ENCODE measurements around the gene EPB41L2.
"Not testable (repeated sequence)": the region's sequence is repeated elsewhere in the genome, so short reads cannot be mapped to it uniquely, and the experiment has no call there.

The EPB41L2 gene

GRCh38 chr6:130937942-130938604 lies 125.0 kb downstream of the EPB41L2 start:
- no peak for DNase-seq

GRCh38 chr6:130936933-130937332 lies 126.1 kb downstream of the EPB41L2 start:
- no peak for DNase-seq

DNA sequence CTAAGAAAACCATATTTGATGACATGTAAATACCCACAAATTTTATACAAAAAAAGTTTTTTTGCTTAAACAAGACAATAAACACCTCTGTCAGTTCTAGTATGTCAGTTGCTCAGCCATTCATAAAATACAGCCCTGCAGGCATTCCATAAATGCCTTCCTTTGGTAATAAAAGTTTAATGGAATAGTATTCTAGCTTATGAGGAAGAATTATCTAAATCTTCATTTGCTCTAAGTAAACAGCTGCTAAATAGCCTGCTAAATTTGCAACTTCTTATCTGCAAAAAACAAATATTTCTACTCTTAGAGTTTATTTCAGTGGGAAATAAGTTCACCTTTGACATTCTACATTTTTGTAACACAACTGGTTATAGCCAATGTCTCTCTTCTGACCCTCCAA lies 127.1 kb downstream of the EPB41L2 start:
- DNase-seq: no peak

GRCh38 chr6:130934848-130935585 lies 128.0 kb downstream of the EPB41L2 start:
- DNase-seq: no peak

DNA sequence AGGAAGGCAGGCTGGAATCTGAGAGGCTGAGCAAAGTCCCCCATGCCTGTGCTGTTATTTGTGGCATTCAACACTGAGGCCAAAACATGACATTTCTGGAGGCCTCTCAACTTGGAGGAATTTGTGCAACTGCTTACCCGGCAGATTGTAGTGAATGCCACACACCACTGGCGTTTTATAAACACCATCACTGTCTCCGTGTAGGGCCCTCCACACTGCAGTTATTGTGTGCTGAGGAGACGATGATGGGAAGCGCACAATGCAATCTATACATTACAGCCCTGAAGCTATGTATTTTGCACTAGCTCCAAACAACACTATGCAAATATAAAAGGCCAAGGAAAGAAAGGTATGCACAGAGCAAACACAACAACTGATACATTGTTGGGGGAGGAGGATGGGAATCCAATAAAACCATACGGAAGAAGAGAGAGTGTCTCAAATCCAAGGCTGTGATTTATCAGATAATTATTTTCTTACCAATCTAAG lies 129.3 kb downstream of the EPB41L2 start:
- DNase-seq: no peak

GRCh38 chr6:130932921-130933320 lies 130.1 kb downstream of the EPB41L2 start:
- no peak for DNase-seq

DNA sequence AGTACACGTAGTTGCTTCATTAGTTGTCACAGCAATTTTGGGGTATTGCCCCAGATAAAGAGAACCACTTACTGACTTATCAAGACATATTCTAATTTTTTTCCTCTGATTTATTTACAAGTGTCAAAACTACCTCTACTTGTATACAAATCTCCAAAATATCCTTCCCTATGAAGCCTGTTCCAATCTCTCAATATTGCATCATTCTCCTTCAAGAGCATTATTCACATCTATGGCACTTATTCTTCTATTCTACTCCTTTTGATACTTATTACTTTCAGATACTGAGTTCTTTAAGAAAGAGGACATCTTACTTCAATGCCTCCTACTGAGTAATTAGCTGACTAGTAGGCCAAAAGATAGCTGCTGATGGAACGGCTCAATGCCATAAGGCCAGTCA lies 130.6 kb downstream of the EPB41L2 start:
- no peak for DNase-seq

DNA sequence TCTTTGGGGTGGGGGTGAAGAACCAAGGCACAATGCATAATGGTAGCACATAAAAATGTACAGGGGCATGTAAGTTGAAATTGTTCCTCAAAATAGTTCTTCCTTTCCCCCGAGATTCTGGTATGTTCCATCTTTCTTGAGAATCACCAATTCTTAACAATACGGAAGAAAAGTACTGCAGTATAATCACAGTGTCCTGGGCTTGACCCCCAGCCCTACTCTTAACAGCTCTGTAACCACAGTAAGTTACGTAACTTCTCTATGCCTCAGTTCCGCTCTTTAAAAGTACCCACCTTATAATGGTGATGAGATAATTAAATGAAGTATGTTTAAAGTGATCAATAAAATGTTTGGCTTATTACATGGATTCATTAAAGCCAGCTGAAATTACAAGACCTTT lies 131.4 kb downstream of the EPB41L2 start:
- DNase-seq: no peak

DNA sequence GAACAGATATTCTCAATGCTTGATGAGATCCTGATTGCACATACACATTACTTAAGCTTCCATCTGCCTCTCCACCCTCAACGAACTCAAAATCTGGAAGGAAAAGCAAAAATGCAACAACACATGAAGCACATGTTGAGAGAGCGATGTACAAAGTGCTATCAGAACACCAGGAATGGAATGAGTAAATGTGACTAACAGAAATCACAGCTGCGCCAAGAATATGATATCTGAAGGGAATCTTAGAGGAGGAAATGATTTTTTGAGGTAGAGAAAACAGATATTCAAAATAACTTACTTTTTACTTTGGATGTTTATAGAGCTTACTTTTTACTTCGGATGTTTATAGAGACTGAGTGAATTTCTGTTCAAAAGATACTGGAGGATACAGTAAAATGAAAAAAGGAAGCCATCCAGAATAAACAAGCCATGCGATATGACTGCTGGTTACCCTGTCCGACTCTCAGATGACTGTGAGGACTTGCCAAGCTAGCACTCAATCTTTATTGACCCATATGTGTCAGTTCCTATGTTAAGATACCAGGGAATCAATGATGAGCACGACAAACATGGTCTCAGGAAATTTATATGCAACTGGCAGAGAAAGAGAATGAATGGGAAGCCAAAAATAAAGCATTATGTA lies 133.9 kb downstream of the EPB41L2 start:
- no peak for DNase-seq

DNA sequence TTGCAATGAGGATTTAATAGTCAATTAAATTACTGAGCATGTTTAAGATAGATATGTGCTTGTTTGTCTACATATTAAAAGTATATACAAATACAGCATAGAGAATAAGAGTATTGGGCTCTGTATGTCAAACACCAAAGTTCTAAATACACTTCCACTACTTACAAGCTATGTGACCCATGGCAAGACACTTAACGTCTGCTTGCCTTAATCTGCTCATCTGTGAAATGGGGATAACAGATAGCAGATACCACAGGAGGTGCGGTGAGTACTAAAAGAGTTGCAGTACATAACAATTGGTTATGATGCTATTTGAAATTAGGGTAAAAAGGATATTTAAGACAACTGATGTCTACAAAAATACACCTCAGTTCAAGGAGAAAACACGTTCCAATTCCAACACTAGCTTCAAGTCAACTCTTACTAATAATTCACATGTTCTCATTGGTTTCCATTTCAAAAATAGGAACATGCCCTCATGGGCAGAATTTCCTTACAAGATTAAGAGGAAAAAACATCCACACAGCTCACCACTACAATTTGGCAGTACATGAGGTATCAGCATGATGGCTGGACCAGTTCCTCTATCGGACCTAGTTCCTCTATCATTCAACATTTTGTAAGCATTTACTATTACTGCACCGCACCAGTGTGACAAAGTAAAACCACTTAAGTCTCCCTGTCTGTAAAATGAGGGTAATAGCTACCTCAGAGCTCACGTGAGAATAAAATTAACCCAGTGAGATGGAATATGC lies 134.7 kb downstream of the EPB41L2 start:
- DNase-seq: no peak

DNA sequence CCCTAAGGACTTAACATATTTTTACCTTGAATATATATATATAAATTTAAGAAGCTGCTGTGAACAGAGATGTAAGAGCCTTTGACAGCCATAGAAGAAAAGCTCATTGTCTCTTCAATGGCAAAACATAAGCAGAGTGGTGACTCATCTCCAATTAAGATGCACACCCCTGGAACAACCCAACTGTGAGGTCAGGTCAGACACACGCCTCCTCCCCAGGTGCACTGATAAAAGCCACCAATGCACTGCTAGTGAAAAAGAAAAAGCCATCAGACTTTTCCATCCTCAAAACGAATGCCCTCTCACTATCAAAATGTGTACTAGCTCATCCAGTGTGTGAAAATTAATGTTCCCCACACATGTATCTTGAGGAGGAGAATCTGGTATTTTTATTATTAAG lies 135.7 kb downstream of the EPB41L2 start:
- no peak for DNase-seq

DNA sequence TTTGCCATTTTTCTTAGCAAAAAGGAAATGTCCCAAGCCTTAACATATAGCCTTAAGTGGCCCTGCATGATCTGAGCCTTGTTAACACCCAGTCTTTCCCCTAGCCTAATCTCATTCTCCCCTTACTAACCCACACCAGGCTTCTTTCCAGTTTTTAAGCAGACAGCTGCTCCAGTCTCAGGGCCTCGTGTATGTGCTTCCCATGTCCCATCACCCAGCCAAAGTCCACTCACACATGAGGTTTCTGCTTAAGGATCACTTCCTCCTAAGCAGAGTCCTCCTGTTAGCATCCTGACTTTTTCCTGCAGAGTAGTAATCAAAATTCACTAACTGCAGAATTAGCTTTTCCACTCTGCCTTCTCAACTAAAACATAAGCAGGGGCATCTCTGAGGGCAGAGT lies 139.7 kb downstream of the EPB41L2 start:
- no peak for DNase-seq

DNA sequence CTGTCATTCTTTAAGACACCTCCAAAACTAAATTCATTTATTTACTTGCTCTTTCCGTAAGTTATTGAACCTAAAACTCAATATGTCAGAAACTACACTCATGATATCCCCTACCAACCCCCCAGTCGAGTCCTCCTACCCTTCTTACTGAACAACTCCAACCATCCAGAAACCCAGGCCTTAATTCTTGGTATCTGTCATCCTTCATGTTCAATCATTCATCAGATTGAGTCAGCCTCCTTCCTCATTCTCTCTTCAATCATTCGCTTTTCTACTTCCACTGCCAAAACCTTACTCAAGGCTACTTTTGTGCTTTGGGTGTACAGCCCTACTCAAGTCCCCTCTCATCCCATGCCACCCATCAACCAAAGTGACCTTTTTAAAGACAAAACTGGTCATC lies 140.1 kb downstream of the EPB41L2 start:
- no peak for DNase-seq

- DNase-seq: no peak
These were observed 142.1 kb downstream of the EPB41L2 start for GRCh38 chr6:130920969-130921368.

- DNase-seq: no peak
These were observed 144.9 kb downstream of the EPB41L2 start for GRCh38 chr6:130918171-130918570.

GRCh38 chr6:130915606-130916005 lies 147.4 kb downstream of the EPB41L2 start:
- DNase-seq: not testable (repeated sequence)

GRCh38 chr6:130913120-130913519 lies 149.9 kb downstream of the EPB41L2 start:
- peak in 2 of 5 experiments; percentile 0 to 64 for DNase-seq

DNA sequence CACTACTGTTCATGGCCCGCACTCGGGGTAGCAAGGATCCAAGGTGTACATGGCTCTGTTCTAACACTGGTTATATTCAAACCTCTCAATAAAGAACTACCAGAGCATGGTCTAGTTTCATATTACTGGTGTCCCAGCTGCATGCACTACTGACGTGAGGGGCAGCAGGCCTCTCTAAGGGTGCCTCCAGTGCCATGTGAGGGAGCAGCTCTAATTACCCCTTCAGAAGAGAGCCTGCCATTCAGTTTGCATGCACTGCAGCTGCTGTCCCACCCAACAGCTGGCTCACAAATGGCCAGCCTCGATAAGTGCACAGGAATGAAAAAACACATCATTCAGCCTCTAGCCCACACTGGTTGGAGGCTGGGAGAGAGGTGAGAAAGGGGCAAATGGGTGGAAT lies 150.6 kb downstream of the EPB41L2 start:
- DNase-seq: no peak

DNA sequence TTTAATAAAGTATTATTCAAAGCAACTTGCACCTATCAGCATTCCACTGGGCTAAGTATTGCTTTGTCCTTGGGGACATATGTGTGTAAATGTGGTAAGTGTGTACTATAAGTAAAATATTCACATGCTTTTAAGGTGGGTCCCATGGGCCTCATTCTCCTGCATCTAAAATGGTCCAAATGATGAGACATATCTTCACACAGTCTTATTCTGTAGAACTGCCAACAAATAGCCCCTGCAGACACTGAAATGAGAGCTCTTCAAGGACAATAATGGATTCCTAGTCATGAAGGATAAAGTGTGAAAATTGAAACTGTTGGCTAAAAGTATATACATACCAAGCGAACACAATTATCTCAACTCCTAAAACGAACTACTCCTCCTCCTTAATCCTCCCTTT lies 154.1 kb downstream of the EPB41L2 start:
- DNase-seq: no peak

DNA sequence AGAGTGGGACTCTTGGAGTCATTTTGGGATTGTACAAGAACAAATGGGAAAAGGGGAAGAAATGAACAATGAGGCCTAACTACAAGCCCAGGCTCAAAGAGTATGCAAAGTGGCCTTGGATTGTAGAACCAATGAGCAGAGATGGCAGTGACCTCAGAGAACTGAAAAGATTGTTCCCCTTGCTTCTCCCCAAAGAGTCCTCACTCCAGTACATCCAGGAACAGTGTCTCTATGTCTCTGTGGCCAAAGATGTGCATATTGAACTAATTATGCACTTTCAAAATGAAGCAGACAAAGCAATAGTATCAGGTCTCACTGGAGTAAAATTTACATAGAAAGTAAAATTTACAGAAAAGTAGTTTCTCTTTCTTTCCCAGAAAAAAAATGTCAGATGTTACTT lies 154.9 kb downstream of the EPB41L2 start:
- DNase-seq: no peak

- DNase-seq: no peak
These were observed 155.4 kb downstream of the EPB41L2 start for GRCh38 chr6:130907687-130908086.

DNA sequence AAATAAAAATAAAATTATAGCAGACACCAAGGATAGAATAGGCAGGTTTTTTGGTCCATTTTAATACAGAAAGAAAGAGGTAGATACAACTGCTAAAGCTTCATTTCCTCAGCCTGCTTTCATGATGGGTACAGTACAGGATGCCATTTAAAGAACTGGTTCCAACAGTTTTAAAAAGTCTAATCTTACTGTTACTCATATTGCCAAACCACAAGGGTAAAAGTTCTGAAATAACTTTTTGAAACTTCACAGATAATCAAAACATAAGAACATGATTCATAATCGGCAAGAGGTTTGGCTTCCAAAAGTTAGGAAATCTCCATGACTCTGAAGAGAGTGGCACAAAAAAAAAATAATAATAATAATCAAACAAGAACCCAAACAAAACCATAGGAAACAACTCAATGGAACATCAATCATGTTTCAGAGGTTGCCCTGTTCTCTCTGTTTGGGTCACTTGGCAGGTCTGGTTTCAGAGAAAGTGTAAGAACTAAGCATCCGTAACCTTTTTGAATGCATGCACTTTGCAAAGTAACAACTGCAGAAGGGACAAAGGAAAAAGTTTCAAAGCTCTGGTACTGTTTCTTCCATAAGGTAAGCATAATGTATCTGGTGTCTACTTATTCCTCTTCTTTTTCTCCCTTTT lies 156.2 kb downstream of the EPB41L2 start:
- DNase-seq: no peak

- no peak for DNase-seq
These were observed 159.4 kb downstream of the EPB41L2 start for GRCh38 chr6:130903602-130904001.

Data from T-helper 2 cell (primary cell).